ENCODE data around the gene CCDC7.
"Not testable (repeated sequence)": the region's sequence is repeated elsewhere in the genome, so short reads cannot be mapped to it uniquely, and the experiment has no call there.

Gene CCDC7

DNA sequence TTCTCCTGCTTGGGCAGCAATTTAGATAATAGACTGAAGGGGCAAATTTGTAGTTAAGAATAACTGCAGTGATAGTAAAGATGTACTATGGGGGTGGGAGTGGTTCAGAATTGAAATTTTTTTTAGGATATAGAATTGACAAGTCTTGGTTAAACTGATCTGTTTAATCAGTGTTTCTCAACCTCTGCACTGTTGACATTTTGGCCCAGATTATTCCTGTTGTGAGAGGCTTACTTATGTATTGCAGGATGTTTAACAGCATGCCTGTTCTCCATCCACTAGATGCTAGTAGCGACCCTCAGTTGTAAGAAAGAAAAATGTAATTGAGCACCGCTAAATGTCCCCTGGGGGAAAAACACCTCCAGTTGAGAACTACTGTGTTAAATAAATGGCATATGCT is 176.5 kb downstream of the CCDC7 start:
- TF ChIP-seq, protein P1, sequence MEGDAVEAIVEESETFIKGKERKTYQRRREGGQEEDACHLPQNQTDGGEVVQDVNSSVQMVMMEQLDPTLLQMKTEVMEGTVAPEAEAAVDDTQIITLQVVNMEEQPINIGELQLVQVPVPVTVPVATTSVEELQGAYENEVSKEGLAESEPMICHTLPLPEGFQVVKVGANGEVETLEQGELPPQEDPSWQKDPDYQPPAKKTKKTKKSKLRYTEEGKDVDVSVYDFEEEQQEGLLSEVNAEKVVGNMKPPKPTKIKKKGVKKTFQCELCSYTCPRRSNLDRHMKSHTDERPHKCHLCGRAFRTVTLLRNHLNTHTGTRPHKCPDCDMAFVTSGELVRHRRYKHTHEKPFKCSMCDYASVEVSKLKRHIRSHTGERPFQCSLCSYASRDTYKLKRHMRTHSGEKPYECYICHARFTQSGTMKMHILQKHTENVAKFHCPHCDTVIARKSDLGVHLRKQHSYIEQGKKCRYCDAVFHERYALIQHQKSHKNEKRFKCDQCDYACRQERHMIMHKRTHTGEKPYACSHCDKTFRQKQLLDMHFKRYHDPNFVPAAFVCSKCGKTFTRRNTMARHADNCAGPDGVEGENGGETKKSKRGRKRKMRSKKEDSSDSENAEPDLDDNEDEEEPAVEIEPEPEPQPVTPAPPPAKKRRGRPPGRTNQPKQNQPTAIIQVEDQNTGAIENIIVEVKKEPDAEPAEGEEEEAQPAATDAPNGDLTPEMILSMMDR (conservative IDR thresholded peaks at IDR 0.05; ENCODE audit: low read depth, low read length), result no peak
- no peak for DNase-seq (ENCODE audit: low read depth)
- no peak overlapping the region for H3K4me3 ChIP-seq (ENCODE audit: low read depth, low read length)

DNA sequence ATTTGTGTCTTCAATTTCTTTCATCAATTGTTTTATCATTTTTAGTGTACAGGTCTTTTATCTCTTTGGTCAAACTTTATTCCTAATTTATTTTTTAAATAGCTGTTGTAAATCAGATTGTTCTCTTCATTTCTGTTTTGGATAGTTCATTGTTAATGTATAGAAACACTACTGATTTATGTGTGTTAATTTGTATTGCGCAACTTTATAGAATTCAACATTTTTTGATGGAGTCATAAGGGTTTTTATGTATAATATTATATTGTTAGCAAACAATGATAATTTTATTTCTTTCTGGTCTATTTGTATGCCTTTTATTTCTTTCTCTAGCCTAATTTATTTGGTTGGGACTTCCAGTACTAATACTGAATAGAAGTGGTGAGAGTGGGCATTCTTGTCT is 181.2 kb downstream of the CCDC7 start:
- DNase-seq (ENCODE audit: low read depth), result no peak
- H3K4me3 ChIP-seq (ENCODE audit: low read depth, low read length), result no peak overlapping the region
- TF ChIP-seq, protein P1 (conservative IDR thresholded peaks at IDR 0.05; ENCODE audit: low read depth, low read length), result no peak

DNA sequence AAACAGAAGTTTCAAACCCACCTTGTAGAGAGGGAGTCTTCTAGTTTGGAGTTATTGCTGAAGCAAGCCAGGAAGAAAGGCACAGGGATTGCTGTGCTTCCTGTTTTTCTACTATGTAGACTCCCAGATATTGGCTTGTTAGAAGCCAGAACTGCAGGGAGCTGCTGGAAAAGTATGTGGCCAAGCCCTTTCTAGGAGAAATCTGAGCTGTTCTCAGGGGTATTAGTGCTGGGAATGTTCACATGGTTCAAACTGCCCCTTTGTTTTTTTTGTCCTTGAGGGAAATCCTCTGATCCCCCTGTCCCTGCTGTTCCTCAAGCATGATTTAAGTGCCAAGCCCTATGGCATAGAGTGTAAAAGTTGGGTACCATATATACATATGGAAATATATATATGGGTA is 184.0 kb downstream of the CCDC7 start:
- TF ChIP-seq, protein P1 (conservative IDR thresholded peaks at IDR 0.05; ENCODE audit: low read depth, low read length), result no peak
- DNase-seq (ENCODE audit: low read depth), result peak; percentile 4

DNA sequence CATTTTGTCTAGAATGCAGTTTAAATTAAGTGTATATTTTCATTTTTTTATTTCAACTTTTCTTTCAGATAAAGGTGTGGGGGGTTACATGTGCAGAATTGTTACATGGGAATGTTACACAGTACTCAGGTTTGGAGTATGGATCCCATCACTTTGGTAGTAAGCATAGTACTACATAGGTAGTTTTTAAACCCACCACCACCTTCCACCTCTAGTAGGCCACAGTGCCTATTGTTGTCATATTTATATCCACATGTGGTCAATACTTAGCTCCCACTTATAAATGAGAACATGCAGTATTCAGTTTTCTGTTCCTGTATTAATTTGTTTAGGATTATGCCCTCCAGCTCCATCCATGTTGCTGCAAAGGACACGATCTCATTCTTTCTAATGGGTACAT is 200.6 kb downstream of the CCDC7 start:
- H3K4me3 ChIP-seq (ENCODE audit: low read depth, low read length), result no peak overlapping the region
- TF ChIP-seq, protein P1 (conservative IDR thresholded peaks at IDR 0.05; ENCODE audit: low read depth, low read length), result no peak

More for the DNA sequence above, 184.0 kb downstream of the CCDC7 start:
- H3K4me3 ChIP-seq (ENCODE audit: low read depth, low read length), result no peak overlapping the region

DNA sequence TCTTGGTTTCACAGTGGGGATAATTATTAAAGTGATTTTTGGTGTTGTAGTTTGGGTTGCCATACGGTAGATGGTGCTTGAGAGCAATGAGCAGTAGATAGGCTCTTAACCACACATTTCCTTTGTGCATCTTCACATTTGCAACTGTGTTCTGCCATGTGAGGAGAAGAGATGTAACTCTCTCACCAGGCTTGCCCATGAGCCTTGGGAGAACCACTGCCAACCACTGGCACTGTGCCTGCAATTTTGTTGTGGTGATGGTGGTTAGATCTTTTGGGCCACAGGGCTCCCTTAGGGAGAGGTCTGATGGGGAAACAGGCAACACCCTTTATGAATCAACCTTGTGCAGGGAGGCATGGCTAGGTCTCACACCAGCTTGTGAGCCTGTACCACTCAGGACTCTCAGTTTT is 204.3 kb downstream of the CCDC7 start:
- H3K4me3 ChIP-seq (ENCODE audit: low read depth, low read length), result no peak overlapping the region
- TF ChIP-seq, protein P1 (conservative IDR thresholded peaks at IDR 0.05; ENCODE audit: low read depth, low read length), result no peak
- peak; percentile 1 for DNase-seq (ENCODE audit: low read depth)

More for the DNA sequence above, 200.6 kb downstream of the CCDC7 start:
- DNase-seq (ENCODE audit: low read depth), result no peak

DNA sequence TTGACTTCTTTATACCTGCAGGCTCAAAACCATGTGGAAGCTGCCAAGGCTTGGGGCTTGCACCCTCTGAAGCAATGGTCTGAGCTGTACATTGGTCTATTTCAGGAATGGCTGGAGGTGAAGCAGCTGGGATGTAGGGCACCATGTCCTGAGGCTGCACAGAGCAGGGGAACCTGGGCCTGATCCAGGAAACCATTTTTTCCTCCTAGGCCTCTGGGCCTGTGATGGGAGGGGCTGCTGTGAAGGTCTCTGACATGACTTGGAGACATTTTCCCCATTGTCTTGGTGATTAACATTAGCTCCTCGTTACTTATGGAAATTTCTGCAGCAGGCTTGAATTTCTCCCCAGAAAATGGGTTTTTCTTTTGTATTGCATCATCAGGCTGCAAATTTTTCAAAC is 211.5 kb downstream of the CCDC7 start:
- H3K4me3 ChIP-seq (ENCODE audit: low read depth, low read length); DNase-seq (ENCODE audit: low read depth): not testable (repeated sequence)

DNA sequence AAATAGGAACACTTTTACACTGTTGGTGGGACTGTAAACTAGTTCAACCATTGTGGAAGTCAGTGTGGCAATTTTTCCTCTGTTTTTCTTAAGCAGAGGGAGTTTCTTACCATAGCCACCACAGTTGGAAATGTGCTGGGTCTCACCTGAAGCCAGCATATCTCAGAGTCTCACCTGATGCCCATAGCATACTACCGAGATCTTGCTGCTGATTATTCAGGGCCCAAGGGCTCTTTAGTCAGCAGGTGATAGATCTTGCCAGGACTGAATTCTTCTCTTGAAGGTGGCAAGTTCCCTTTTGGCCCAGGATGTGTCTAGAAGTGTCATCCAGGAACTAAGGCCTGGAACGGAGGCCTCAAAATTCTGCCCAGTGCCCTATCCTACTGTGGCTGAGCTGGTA is 215.4 kb downstream of the CCDC7 start:
- TF ChIP-seq, protein P1 (conservative IDR thresholded peaks at IDR 0.05; ENCODE audit: low read depth, low read length), result no peak
- no peak for DNase-seq (ENCODE audit: low read depth)
- no peak overlapping the region for H3K4me3 ChIP-seq (ENCODE audit: low read depth, low read length)
